C4-2B (cell line): ENCODE data around the gene DHRS3.

Experiments
- CTCF ChIP-seq: fragments of 450-650 bp; conservative IDR thresholded peaks from 2 replicates; pipeline ENCODE4 v1.5.1; 2017; ENCODE audit warnings: mild to moderate bottlenecking
- ZFX ChIP-seq: fragments of 450-650 bp; IDR thresholded peaks from 2 replicates; pipeline ENCODE4 v1.6.1; 2017

- TF ChIP-seq CTCF, result no peak
- no peak for TF ChIP-seq ZFX
Observed at GRCh38 chr1:12666141-12666735, 48.2 kb upstream of the DHRS3 start.
